Ecto neural progenitor cell (in vitro differentiated cells): ENCODE data around the gene SLC17A5.
"Not testable (repeated sequence)": the region's sequence is repeated elsewhere in the genome, so short reads cannot be mapped to it uniquely, and the experiment has no call there.

ENCODE experiments used
- DNase-seq: peaks from one replicate; pipeline ENCODE4 v3.0.0-alpha.2; 2018; ENCODE audit warnings: low spot score

The SLC17A5 gene, protein sequence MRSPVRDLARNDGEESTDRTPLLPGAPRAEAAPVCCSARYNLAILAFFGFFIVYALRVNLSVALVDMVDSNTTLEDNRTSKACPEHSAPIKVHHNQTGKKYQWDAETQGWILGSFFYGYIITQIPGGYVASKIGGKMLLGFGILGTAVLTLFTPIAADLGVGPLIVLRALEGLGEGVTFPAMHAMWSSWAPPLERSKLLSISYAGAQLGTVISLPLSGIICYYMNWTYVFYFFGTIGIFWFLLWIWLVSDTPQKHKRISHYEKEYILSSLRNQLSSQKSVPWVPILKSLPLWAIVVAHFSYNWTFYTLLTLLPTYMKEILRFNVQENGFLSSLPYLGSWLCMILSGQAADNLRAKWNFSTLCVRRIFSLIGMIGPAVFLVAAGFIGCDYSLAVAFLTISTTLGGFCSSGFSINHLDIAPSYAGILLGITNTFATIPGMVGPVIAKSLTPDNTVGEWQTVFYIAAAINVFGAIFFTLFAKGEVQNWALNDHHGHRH

DNA sequence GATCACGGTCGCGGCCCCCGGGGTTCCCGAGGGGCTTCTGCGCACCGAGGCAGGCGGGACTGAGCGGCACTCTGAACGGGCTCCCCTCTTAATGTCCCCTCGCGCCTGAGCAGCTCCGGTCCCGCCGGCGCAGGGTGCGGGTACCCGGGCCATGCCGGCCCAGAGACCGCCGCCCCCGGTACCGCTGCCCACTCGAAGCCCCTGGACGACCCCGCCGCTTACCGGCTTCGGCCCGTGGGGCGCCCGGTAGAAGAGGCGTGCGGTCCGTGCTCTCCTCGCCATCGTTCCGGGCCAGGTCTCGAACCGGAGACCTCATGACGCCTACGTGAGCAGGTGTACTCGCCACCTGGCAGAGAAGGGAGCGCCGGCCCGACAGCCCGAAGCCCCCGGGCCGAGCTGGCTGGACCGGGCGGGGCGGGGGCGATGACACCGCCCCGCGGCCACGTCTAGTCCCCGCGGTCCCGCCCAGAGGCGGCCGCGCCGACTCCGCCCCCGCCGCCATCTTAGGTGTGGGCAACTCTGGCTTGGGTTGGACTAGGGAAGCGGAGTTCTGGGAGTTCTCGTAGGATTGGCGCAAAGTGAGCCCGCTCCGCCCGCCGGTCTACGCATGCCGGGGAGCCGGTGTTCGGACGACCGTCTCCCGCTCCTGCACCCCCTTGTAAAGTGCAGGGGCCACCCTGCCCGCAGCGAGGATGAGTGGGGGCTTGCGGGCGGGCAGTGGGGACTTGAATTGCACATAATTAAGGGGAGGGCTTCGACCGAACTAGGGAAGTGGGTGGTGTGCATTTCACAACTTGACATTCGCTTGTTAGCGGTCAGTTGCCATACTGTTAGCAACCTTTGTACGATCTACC lies at the start of gene SLC17A5:
SLC17A5 (minus strand) TSS at position 422 of the 854 bp plus-strand sequence; CDS start at position 316, 106 bp downstream.
- peak; percentile 94 for DNase-seq

DNA sequence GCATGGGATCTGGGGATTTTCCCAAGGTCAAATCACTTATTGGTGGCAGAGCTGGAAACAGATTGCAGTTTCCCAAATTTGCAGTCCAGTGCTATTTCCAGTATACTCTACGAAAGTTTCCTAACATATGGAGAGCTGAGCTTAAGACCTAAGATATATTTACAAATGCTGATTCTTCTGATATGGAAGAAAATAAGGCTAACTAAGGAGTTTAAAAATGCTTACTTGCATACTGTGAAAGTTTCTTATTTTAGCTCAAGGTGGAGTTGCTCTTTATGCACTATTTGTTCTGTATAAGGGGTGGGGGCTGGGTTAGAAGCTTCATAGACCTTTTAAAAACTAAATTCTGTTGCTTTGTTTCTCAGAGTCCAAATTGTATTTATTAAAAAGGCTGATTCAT lies 49.7 kb upstream of the SLC17A5 start:
- DNase-seq: no peak

DNA sequence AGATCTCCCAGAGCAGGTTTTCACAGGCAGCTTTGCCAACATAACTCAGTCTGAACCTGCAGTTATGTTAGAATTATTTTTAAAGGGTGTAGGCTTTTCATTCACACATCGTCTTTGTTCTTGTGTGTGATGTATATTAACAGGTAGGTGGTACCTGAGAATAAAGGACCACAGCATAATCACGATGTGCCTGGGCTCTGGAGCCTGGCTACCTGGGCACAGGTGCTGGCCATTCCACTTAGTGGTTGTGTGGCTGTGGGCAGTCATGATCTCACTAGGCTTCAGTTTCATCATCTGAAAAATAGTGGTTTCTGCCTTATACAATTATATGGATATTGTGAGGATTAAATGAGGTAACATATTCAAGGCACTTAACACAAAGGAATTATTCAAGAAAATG lies 48.7 kb upstream of the SLC17A5 start:
- DNase-seq: no peak

DNA sequence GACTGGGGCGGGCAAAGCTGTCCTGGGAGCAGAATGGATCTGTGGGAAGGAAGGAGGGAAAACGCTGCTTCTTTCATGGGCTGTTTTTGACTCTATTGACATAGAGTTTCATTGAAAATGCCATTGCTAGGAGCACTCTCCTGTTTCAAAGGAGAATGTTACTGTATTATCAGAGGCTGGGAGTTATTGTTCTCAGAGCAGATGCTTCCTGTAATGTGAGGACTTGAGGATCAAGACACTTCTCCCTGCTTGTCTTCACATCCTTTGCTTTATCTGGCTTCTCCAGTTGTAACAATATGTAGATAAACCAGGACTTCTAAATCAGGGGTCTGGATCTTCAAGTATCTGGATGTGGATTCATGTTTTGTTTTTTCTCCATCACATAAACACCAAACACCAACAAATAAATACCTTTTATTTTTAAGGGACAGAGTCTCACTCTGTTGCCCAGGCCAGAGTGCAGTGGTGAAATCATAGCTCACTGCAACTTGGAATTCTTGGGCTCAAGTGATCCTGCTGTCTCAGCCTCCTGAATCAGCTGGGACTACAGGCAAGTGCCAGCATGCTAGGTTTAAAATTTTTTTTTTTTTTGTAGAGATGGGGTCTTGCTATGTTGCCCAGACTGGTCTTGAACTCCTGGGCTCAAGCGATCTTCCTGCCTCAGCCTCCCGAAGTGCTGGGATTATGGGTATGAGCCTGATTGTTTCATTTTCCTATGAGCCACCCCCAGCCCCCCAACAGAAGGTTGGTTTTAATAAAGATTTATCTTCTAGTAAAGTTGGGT lies 46.1 kb upstream of the SLC17A5 start:
- DNase-seq: no peak

DNA sequence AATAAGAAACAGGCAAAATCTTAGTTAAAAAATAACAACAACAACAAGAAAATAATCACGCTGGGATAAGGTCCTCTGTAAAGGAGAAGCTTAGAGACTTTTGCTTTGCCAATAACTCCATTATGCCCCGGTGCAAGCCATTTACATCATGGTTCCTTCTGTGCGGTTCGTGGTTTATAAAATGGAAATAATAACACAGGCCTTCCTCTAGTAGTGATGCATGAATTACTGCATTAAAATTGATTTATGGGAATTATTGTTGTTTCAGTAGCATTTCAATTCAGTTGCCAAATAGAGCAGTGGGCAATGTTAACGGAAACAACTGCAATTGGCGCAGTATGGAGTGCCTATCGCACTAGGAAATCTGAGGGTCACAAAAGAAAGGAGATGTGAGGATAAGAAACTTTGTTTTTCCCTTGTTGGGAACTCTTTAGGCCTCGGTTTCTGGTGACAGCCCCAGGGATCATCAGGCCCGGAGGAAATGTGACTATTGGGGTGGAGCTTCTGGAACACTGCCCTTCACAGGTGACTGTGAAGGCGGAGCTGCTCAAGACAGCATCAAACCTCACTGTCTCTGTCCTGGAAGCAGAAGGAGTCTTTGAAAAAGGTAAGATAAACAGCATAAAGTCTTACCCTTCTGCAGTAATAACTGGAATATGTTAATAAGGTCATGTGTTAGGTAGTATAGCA lies 43.3 kb upstream of the SLC17A5 start:
- DNase-seq: no peak

DNA sequence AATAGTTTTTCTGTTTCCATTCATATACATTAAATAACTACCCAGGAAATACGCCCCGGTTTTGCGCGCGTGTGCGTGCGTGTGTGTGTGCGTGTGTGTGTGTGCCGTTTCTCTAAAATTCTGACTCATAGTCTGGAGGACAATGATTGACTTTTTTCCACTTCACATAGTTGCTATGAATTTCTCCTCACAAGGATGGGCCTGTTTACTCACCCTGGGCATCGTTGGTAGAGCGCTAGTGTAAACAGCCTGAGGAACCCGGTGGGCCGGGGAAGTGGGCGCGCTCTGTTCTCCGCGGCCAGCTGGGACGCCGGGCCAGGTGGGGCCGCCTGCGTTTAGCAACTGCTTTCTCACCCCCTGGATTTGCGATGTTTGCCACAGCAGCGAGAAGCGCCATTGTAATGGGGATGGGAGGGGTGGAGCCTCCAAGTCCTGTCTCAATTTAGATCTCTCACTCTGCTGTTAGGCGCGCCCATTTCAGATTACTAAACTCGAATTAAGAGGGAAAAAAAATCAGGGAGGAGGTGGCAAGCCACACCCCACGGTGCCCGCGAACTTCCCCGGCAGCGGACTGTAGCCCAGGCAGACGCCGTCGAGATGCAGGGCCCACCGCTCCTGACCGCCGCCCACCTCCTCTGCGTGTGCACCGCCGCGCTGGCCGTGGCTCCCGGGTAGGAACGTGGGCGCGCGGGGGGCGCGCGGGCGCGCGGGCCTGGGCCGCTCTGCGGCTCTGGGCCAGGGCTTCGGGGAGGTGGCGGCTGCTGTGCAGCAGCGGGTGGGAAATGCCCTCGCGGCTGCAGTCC lies 42.0 kb upstream of the SLC17A5 start, which contains the start of gene CD109:
CD109 (plus strand) TSS at position 585 of the 803 bp plus-strand sequence; CDS start at position 598, 13 bp downstream.
- peak; percentile 72 for DNase-seq

DNA sequence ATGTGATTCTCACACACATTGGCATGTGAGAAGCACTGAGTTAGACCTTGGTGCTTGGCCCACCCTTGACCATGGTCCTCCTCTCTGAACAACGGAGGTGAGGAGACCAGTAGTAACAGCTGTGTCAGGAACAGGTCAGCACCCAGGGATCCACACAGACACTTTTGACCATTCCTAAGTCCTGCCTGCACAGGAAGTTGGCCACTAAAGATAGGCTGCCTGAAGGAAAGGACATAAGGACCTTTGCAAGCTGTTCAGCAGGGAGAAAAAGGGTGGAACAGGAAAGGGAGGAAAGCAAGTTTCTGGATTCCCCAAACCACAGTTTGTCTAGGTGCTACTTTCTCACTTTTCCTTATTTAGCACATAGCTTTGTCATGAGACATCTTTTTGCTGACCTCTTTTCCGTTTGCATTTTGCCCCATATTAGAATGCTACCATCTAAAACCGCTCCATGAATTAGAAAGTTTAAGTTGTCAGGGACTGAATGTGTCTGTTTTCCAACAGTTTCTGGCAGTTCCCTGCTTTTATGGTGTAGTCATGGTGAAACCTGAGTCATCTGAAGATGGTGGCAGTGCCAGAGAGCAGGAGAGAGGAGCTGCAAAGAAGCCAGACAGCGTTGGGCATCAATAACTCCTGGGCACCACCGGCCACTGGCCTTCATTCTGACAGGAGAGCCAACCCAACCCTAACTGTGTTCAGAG lies 41.1 kb upstream of the SLC17A5 start:
- DNase-seq: no peak

DNA sequence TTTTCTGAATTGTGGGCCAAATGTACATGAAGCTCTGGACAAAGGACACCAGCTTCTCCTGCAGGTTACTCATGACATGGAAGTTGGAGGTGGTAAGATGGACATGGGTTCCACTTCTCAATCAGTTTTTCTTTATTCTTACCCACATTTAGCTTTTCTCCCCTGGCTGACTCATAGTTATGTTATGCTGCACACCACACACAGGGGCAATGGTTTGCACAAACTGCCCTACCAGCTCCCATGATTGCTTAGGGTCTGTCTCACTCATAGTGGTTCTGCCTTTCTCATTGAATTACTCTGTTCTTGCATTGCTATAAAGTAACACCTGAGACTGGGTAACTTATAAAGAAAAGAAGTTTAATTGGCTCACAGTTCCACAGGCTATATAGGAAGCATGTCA lies 37.7 kb upstream of the SLC17A5 start:
- DNase-seq: no peak

DNA sequence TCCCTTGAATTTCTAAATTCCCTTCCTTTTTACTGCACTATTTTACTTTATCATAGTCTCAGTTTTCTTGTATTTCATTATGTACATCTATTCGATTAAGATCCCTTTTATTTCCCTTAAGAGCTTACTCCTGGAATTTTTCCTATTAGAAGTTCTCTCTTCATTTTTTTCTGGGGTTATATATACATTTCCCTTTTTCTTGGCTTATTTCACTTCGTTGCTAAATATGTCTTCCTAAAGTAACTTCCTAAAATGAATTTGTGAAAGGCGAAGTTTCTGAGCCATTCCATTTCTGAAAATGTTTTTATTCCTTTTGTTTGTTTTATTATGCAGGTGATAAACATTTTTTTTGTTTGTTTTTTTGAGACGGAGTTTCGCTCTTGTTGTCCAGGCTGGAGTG lies 36.3 kb upstream of the SLC17A5 start:
- DNase-seq: no peak

DNA sequence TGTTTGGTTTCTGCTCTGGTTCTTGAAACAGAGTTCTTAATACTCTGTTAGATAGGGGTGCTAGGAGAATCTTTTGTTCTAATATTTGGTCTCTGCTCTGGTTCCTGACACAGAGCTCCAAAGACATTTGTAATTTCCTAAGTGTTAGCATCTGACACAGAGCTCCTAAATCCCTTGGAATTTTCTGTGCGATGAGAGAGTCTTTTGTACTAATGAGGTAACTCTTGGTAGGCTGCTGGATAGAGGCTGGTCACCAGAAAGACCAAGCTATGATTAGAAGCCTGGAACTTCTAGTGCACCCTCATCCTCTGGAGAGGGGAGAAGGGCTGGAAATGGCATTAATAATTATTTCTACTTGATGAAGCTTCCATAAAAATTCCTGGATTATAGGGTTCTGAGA lies 34.6 kb upstream of the SLC17A5 start:
- no peak for DNase-seq

DNA sequence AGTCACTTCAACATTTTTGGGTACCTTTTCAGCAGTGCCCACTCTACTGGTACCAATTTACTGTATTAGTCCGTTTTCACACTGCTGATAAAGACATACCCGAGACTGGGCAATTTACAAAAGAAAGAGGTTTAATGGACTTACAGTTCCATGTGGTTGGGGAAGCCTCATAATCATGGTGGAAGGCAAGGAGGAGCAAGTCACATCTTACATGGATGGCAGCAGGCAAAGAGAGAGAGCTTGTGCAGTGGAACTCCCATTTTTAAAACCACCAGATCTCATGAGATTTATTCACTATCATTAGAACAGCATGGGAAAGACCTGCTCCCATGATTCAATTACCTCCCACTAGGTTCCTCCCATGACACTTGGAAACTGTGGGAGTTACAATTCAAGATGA lies 29.8 kb upstream of the SLC17A5 start:
- not testable (repeated sequence) for DNase-seq

DNA sequence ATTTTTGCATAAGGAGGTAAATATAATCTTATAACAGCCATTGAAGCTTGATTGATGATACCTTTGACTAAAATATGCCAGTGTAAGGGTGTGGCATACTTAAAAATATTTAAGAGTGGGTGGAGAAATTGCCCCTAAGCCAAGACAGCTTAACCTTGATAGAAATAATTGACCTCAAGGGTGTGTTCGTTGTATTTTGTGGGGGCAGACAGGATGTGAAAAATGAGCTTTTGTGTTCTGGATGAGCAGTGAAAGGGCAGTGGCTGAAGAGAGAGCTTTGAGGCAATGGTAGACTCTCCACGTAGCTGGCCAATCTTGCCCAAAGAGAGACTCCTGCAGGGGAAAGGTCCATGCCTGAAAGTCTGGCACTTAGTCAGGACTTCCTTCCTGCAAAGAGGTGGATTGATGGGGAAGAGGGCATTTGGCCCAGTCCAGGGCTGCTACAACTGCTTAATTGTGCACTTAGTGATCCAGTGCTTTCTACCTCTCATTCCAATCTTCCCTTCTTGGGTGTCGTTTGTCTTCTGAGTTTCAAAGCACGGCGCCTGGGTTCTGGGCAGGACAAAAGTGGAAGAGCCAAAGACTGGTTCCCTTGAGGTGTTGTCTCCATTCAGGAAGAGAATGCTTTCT lies 26.6 kb upstream of the SLC17A5 start:
- DNase-seq: no peak

DNA sequence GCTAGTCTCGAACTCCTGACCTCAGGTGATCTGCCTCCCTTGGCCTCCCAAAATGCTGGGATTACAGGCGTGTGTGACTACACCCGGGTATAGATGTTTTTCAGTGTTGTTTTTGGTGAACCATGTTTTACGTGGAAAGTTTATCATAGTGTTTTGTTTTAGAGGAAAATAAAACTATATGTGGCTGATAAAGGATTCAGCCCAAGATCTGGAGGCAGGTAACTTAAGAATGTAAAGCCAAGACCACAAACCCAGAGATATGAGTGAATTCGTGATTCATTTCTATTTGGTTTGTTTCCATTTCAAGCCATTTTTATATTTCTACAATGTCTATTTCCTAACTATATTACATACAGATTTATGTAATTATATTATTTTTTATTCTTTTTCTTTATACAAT lies 26.1 kb upstream of the SLC17A5 start:
- not testable (repeated sequence) for DNase-seq

DNA sequence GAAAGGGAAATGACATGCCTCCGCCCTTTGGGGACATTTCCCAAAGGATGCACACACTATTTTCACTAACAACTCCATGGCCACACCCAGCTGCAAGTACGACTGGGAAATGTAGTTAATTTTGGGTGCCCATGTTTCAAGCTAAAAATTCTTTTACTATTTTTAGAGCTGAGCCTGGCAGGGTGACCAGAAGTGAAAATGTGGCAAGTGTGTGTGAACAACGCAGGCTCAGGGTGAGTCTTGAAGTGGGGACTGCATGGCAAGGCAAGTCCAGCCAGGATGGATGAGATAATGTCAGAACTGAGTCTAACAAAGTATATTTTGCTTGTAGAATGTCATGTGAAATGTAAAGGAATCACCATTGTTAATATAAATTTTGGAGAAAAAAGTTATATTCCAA lies 25.2 kb upstream of the SLC17A5 start:
- no peak for DNase-seq

DNA sequence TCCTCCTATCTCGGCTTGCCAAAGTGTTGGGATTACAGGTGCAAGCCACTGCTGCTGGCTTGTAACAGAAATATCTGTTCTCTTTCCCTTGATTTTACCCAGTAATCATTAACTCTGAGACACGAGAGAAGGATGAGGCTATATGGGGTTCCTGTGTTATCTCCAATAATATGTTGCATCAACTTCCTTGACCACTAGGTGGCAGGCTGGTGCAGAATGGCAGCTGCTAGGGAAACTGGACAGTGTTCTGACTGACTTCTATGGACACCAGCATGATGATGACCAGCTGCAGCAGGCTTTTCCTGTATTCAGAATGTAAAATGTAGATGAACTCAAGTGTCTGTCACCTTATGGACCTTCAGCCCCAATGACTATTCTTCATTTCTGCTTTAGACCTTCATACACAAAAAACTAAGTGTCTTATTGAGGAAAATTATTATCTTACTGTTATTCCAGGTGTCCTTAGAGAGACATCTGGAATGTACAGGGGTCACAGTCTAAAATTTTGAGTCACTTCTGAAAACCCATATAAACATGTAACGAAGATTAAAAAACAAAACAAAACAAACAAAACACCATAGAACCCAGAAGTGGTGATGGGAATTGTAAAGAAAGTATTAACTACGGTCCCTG lies 21.8 kb upstream of the SLC17A5 start:
- DNase-seq: peak; percentile 80

DNA sequence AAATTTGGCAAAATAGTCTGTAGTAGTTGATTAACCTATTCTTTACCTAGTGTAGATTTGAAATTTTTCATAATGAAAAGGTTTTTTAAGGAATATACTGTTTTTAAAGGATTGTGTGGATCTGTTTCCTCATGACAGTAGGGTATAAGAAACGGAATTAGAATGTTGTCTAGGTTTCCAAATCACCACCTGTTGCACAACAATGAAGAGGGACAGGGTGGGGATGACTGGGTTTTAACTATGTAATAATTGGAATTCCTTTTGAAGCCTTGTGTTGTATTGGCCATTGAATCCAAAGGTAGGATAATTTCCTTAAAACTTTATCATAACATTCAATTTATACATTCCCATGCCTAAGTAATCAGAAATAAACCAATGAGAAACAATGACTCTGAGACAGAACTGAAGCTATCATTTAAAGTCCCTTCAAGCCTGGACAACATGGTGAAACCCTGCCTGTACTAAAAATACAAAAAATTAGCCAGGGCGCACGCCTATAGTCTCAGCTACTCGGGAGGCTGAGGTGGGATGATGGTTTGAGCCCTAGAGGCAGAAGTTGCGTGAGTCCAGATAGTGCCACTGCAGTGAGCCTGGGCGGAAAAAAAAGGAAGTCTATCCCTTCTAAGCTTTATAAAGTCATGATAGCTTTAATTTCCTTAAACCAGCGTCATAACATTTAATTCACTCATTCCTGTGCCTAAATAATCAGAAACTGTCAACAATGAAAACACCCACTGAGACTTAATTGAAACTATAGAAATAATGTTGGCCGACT lies 18.3 kb upstream of the SLC17A5 start:
- DNase-seq: no peak

DNA sequence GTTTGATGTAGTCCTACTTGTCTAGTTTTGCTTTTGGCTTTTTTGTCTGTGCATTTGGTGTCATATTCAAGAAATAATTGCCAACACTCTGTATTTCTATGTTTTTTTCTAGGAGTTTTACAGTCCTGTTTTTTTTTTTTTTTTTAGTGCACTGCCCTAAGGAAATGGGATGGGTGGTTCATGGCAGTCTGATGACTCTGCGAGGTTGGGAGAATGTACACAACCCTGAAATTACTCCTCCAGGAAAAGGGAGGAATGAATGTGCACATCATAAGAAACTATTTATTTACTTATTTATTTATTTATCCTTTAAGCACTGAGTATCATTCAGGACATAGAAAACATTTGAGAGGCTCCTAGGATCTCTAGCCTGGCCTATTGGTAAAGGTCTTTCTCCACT lies 15.2 kb upstream of the SLC17A5 start:
- no peak for DNase-seq

DNA sequence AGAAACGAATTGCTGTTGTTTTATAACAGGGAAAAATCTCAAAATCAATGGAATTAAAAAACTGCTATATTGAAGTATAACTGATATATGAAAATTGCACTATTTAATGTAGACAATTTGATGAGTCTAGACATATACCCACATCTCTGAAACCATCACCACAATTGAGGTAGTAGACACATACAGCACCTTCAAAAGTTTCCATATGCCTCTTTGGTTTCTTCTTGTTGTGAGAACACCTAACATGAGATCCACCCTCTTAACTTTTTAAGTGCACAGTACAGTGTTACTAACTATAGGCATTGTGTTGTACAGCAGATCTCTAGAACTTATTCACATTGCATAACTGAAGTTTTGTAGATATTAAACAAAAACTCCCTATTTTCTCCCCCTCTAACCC lies 14.0 kb upstream of the SLC17A5 start:
- DNase-seq: no peak
